KG1 (cell line): Measurements from ENCODE around the gene ITGB7.

ENCODE experiments used
- DNase-seq: peaks from one replicate; lab custom pipeline; 2025; lab: John Stamatoyannopoulos, UW

The ITGB7 gene

GRCh38 chr12:53207042-53207441, at the start of gene ITGB7:
TSS of gene ITGB7 (minus strand) at chr12:53207251. CDS start at chr12:53200443, 6,808 bp downstream.
- DNase-seq: no peak

GRCh38 chr12:53255996-53256395, 48.9 kb upstream of the ITGB7 start:
- DNase-seq: no peak

- no peak for DNase-seq
These were observed 47.9 kb upstream of the ITGB7 start for GRCh38 chr12:53254816-53255545.

DNA sequence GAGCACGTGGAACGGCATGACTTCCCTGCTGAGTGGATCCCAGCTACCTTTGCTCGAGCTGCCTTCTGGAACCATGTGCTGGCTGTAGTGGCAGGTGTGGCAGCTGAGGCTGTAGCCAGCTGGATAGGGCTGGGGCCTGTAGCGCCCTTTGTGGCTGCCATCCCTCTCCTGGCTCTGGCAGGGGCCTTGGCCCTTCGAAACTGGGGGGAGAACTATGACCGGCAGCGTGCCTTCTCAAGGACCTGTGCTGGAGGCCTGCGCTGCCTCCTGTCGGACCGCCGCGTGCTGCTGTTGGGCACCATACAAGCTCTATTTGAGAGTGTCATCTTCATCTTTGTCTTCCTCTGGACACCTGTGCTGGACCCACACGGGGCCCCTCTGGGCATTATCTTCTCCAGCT, 46.2 kb upstream of the ITGB7 start:
- no peak for DNase-seq

- no peak for DNase-seq
These were observed 45.4 kb upstream of the ITGB7 start for GRCh38 chr12:53252349-53252916.

DNA sequence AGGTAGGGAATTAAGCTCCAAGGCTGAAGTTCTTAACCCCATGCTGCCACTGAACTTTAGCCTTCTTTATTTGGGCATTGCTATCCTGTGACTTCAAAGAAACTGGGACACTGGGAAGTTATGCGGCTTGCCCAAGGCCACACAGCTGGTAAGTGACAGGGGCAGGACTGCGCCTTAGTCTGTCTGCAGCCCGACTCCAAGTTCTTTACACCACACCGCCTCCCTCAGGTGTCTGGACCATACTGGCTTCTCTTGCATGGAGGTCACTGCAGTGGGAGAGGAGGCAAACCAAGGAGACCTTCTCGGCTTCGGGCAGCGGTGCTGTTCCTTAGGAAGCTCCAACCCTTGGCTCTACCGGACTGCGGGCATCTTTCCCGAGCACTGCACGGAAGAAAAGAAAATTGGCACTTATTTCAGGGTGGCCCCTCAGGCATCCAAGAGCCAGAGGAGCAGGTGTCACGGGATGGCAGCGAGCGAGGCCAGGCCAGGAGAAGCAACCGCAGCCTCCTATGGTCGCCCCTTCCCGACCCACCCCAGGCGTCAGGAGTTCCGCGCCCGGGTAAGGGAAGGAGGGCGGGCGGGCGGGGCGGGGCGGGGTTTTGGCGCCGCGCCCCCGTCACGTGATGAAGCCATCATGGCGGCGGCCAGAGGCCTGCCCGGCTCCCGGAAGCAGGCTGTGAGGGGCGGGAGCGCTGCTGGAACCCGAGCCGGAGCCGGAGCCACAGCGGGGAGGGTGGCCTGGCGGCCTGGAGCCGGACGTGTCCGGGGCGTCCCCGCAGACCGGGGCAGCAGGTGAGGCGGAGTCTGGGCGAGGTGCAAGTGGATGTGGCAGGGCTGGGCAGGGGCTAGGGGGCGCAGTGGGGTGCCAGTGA, 44.7 kb upstream of the ITGB7 start:
- DNase-seq: no peak

DNA sequence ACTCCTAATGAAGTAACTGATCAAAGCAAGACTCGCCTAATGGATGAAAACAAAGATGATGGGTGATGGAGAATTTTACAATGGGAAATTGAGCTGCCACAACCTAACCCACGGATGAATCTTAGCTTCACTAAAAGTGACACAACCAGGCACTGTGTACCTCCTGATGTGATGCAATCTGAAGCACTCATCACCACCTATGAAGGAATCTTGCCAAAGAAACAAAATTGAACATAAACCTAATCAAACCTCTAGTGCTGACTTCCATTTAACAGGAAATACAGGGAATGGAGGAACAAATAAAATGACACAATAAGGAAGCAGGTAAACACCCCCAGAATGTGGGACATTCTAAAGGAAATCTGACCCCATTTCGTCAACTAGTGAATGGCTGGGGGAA, 38.2 kb upstream of the ITGB7 start:
- DNase-seq: no peak

GRCh38 chr12:53244337-53244736, 37.3 kb upstream of the ITGB7 start:
- DNase-seq: no peak

DNA sequence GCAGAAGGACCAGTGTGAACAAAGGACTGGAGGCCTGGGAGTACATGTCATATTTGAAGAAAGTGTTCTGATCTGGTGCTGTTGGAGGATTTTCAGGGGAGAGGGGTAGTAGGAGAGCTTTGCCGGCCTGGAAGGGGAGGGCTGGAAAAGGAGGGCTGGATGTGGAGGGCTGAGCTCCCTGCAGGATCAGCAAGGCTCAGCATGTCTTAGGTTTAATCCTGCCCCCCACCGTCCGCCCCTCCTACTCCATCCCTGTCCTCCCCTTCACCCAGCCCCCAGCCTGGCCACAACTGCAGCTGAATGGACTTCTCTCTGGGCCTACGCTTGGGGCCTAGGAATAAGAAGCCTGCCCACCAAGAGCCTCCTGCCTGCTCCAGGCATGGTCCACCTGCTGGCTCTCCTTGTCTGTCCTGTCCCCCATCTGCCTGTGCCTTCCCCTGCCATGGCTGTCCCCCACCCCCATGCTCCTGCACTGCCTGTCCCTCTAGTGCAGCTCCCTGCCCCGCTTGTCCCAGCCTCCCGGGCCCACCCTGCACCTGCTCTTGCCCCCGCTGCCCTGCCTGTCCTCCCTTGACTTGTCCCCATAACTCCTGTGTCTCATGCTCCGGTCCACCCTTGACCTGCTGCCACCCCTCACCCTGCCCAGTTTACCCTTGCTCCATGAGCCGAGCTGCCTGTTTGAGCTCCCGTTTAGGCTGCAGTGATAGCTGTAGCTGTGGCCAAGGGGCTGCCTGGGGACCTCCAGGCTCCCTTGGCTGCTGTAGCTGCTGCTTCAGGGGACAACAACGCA, 34.8 kb upstream of the ITGB7 start:
- DNase-seq: no peak

GRCh38 chr12:53239643-53240258, 32.7 kb upstream of the ITGB7 start:
- no peak for DNase-seq

DNA sequence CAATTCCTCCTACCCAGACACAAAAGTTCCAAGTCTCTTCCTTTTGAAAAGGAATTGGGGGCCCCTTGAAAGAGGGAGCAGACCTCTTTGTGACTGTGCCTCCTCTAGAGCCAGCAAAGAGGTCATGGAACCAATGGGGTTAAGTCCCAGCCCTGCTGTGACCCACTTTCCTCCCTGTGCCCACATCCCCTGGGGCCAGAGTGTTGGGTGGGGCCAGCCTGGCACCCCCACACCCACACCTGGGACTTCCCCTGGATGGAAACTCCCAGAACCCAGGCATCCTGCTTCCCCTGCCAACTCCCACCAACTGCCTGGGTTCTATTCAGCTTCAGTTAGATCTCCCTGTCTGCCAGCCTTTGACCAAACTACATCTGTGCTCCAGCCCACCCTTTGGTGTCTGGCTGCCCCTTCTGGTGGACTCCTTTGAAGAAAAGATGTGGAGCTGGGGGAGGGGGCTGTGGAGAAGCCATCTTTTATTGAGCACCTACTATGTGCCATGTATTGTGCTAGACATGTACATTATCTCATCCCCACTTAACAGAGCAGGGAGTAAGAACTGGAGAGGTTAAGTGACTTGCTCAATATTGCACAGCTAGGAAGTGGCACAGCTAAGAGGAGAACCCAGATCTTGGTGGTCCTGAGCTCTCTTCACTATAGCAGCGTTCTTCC, 29.5 kb upstream of the ITGB7 start:
- DNase-seq: no peak

GRCh38 chr12:53235742-53236442, 28.8 kb upstream of the ITGB7 start:
- DNase-seq: no peak

DNA sequence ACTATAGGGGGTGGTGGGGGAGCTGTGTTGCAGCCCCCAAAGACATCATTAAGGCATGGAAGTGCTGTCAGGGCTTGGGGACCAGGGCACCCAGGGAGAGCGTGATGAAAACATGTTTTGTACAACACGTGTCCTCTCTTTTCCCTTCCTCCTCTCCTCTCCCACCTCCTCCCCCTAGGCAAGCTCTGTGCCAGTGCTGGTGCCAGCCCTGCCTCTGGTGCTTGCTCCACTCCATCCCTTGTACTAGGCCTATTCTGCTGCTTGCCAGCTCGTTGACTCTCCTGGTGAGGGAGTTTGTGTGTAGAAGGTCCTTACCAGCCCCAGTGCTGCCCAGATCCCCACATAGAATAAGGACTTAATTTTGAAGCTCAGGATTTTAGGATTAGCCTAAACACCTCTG, 28.1 kb upstream of the ITGB7 start:
- no peak for DNase-seq

DNA sequence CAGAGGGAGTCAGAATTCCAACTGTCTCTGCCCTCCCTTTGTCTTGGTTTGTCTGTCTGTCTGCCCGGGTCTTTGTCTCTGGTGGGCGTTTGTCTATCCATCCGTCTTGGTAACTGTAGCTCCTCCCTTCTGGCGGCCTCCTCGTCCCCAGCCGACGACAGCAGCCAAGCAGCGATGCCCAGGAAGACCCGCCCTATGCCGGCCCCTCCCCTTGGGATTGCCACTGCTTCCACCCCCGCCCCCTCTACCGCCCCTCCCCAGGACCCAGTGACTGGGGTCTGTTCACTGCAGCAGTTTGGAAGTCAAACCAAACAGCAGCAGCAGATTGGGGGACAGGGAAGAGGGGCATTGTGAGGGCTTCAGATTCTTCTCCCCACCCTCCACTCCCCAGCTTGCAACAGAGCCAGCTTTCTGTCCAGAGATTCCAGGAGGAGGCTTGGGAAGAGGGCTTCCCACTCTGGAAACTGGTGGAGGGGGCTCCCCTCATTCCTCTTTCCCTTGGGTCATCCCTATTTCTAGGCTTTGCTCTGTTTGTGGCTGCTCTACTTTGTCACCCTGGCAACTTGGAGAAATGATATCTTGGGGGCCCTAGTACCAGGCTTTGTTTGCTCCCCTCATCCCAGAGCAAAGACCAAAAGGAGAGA, 27.3 kb upstream of the ITGB7 start:
- DNase-seq: no peak

- DNase-seq: no peak
These were observed 26.6 kb upstream of the ITGB7 start for GRCh38 chr12:53233671-53234121.

GRCh38 chr12:53232646-53233461, 25.8 kb upstream of the ITGB7 start:
- no peak for DNase-seq

GRCh38 chr12:53231921-53232645, 25.0 kb upstream of the ITGB7 start, which contains the start of gene RARG:
TSS of gene RARG (minus strand) at chr12:53232209. CDS start at chr12:53227545, 4,664 bp downstream.
- DNase-seq: no peak

DNA sequence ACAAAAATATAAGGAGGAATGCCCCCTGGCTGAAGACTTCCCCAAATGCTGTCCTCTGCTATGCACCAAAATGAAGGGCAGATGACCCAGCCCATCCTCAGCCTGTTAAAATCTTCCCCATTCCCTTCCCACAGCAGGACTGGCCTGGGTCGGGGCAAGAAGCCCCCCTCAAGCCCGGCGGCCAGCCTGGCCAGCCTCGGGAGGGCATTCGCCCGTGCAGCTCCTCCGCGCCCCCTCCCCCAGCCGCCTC, 24.5 kb upstream of the ITGB7 start:
- DNase-seq: no peak
